NCI-H524 treated with DMSO at 0.1 percent for 48 hours (cell line): ENCODE measurements around the gene MYRF.

ENCODE experiments used
- DNase-seq: peaks from one replicate; lab custom pipeline; 2025; lab: John Stamatoyannopoulos, UW

Gene MYRF

GRCh38 chr11:61795459-61795858 is 43.0 kb downstream of the MYRF start:
- no peak for DNase-seq

GRCh38 chr11:61795876-61796526 is 43.6 kb downstream of the MYRF start:
- DNase-seq = no peak

GRCh38 chr11:61797263-61797944 is 45.0 kb downstream of the MYRF start:
- DNase-seq = no peak

- no peak for DNase-seq
Measured at GRCh38 chr11:61799665-61800284, 47.3 kb downstream of the MYRF start.

- no peak for DNase-seq
Measured at GRCh38 chr11:61800331-61801281, 48.2 kb downstream of the MYRF start.

GRCh38 chr11:61802605-61803004 is 50.2 kb downstream of the MYRF start:
- no peak for DNase-seq

GRCh38 chr11:61803889-61804647 is 51.6 kb downstream of the MYRF start:
- DNase-seq = no peak

- no peak for DNase-seq
Measured at GRCh38 chr11:61805146-61805545, 52.7 kb downstream of the MYRF start.

- DNase-seq = no peak
Measured at GRCh38 chr11:61806785-61807184, 54.3 kb downstream of the MYRF start.

GRCh38 chr11:61810671-61811175 is 58.3 kb downstream of the MYRF start:
- no peak for DNase-seq

GRCh38 chr11:61811831-61812230 is 59.4 kb downstream of the MYRF start:
- DNase-seq = no peak

GRCh38 chr11:61812736-61813411 is 60.4 kb downstream of the MYRF start:
- no peak for DNase-seq

- DNase-seq = no peak
Measured at GRCh38 chr11:61814247-61814957, 62.0 kb downstream of the MYRF start.

GRCh38 chr11:61814958-61815789 is 62.7 kb downstream of the MYRF start:
- DNase-seq = peak; percentile 34

- DNase-seq = no peak
Measured at GRCh38 chr11:61815790-61816735, 63.6 kb downstream of the MYRF start.

GRCh38 chr11:61816736-61817455 is 64.5 kb downstream of the MYRF start, which contains the start of gene FADS1:
FADS1 (minus strand) TSS chr11:61817003; CDS start chr11:61816929, 74 bp downstream.
- DNase-seq = peak; percentile 75
